Measurements from ENCODE around the gene KRCC1. TPM values are rescaled to one million over a fixed set of nuclear protein-coding genes. Genes with fewer than 3 reads are reported as not detected.

The KRCC1 gene
- total and polyA plus RNA-seq, 10 donors, result 20.4 to 42.3 (median 27.8) TPM

DNA sequence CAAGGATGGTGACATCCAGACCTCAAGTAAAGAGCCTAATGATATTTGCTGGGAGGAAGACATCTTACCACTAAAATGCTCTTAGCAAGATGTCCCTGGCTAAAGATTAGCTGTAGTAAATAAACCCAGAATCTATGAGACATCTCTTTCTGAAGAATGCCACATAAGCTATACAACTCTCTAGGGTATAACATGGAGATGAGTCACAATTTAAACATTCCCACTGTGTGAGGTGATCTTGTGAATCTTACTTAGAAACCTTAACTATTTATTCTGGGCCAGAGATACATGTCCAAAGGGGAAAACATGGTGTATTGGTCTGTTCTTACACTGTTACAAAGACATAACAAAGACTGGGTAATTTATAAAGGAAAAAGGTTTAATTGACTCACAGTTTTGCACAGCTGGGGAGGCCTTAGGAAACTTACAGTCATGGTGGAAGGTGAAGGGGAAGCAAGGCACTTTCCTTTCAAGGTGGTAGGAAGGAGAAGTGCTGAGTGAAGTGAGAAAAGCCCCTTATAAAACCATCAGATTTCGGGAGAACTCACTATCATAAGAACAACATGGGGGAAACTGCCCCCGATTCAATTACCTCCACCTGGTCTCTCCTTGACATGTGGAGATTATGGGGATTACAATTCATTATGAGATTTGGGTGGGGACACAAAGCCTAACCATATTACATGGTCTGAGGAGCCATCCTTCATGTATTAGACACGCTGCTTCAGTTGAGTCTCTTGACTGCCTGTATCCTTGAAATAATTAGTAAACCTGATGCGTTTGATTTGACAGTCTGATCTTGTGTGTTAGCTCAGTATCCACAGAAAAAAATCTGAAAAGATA, 17.1 kb downstream of the KRCC1 start:
- 93 to 100% (median 97%) methylated on average over 4 of the region's 4 CpGs for WGBS, 5 donors
- no peak overlapping the region for H3K4me3 ChIP-seq
- H3K27ac ChIP-seq, result no peak overlapping the region
- H3K4me1 ChIP-seq, result peaks cover 0 to 38% (median 6%) of the 10 kb centered on the region in 6 donors
- intact Hi-C loops (cut with DNase I; ENCODE audit: low total_unique reads), result no loop called here
- H3K36me3 ChIP-seq, result peaks cover 0 to 35% (median 10%) of the 10 kb centered on the region in 6 donors
- H3K27me3 ChIP-seq (replicated peaks in 1 of 7), result no peaks in the 10 kb centered on the region
- TF ChIP-seq POLR2A (IDR thresholded peaks at IDR 0.05) (no peak), POLR2AphosphoS5 (IDR thresholded peaks at IDR 0.05) (no peak)
- TF ChIP-seq, protein P1, sequence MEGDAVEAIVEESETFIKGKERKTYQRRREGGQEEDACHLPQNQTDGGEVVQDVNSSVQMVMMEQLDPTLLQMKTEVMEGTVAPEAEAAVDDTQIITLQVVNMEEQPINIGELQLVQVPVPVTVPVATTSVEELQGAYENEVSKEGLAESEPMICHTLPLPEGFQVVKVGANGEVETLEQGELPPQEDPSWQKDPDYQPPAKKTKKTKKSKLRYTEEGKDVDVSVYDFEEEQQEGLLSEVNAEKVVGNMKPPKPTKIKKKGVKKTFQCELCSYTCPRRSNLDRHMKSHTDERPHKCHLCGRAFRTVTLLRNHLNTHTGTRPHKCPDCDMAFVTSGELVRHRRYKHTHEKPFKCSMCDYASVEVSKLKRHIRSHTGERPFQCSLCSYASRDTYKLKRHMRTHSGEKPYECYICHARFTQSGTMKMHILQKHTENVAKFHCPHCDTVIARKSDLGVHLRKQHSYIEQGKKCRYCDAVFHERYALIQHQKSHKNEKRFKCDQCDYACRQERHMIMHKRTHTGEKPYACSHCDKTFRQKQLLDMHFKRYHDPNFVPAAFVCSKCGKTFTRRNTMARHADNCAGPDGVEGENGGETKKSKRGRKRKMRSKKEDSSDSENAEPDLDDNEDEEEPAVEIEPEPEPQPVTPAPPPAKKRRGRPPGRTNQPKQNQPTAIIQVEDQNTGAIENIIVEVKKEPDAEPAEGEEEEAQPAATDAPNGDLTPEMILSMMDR (IDR thresholded peaks at IDR 0.05 in 8 of 11, conservative IDR thresholded peaks at IDR 0.05 in 3 of 11), result no peak
- no peaks in the 10 kb centered on the region for H3K9me3 ChIP-seq
- DNase-seq, result no peak

DNA sequence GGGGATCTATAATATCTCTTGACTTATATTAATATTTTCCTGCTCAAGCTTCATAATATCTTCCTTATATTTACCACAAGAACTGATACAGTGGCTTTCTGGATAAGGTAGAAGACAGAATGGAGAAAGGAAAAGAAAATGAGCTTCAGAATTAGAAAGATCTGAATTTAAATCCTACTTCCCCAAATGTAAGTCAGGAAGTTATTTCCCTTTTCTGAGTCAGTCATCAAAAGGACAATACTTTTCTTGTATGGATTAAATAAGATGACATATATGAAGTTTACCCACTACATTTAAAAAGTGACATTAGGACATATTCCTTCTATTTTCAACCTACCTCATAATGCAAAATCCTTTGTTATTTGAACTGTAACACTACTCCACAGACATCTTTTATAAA, 19.0 kb downstream of the KRCC1 start:
- Histone ChIP-seq H3K4me1 (peaks cover 0 to 27% (median 6%) of the 10 kb centered on the region in 6 donors), H3K9me3 (no peaks in the 10 kb centered on the region), H3K27me3 (replicated peaks in 1 of 7) (no peaks in the 10 kb centered on the region), H3K27ac (no peak overlapping the region), H3K4me3 (no peak overlapping the region), H3K36me3 (peaks cover 0 to 53% (median 21%) of the 10 kb centered on the region in 6 donors)
- intact Hi-C loops (cut with DNase I; ENCODE audit: low total_unique reads), result no loop called here
- DNase-seq, result no peak
- TF ChIP-seq, protein P1 (IDR thresholded peaks at IDR 0.05 in 8 of 11, conservative IDR thresholded peaks at IDR 0.05 in 3 of 11), result no peak
- TF ChIP-seq POLR2AphosphoS5 (IDR thresholded peaks at IDR 0.05), result no peak
- no peak for TF ChIP-seq POLR2A (IDR thresholded peaks at IDR 0.05)

DNA sequence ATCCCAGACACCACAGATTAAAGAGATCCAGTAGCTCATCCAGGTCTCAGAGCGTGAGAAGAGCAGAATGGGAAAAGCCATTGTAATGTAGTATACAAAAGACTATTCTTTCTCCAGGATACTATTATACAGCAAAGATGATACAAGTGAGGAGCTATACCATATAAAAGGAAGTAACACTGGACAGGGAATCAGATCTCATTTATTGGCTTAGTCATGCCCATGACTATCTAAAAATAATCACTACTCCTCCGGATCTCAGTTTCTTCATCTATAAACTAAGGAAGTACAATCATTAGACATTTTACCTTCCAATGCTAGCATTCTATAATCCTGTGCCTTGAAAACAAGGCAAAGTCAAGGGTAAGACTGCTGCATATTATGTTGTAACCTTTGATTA, 19.4 kb downstream of the KRCC1 start:
- TF ChIP-seq POLR2A (IDR thresholded peaks at IDR 0.05) (no peak), POLR2AphosphoS5 (IDR thresholded peaks at IDR 0.05) (no peak)
- TF ChIP-seq, protein P1 (IDR thresholded peaks at IDR 0.05 in 8 of 11, conservative IDR thresholded peaks at IDR 0.05 in 3 of 11), result no peak
- no peak overlapping the region for H3K27ac ChIP-seq
- intact Hi-C loops (cut with DNase I; ENCODE audit: low total_unique reads), result no loop called here
- WGBS, 5 donors, result 74 to 90% (median 78%) methylated on average over 2 of the region's 2 CpGs
- H3K36me3 ChIP-seq, result peaks cover 0 to 57% (median 24%) of the 10 kb centered on the region in 6 donors
- no peak overlapping the region for H3K4me3 ChIP-seq
- no peaks in the 10 kb centered on the region for H3K27me3 ChIP-seq (replicated peaks in 1 of 7)
- DNase-seq, result no peak
- H3K4me1 ChIP-seq, result peaks cover 0 to 23% (median 6%) of the 10 kb centered on the region in 6 donors
- H3K9me3 ChIP-seq, result no peaks in the 10 kb centered on the region

DNA sequence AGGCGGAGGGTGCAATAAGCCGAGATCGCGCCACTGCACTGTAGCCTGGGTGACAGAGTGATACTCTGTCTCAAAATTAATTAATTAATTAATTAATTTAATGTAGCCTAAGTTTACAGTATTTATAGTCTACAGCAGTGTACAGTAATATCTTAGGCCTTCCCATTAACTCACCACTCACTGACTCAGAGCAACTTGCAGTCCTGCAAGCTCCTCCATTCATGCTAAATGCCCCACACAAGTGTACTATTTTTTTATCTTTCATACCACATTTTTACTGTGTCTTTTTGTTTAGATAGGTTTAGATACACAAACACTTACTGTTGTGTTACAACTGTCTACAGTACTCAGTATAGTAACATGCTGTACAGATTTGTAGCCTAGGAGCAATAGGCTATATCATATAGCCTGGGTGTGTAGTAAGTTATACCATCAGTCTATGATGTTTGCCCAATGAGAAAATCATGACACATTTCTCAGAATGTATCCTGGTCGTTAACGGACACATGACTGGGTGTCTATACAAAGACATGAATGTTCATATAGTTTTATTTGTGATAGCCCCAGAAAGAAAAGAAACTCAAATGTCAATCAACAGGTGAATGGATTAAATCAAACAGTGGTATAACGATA, 23.4 kb downstream of the KRCC1 start:
- Histone ChIP-seq H3K27ac (no peak overlapping the region), H3K9me3 (no peaks in the 10 kb centered on the region), H3K27me3 (replicated peaks in 1 of 7) (no peaks in the 10 kb centered on the region), H3K4me3 (no peak overlapping the region), H3K4me1 (peaks cover 0 to 26% (median 6%) of the 10 kb centered on the region in 6 donors), H3K36me3 (peaks cover 0 to 90% (median 48%) of the 10 kb centered on the region in 6 donors)
- 88 to 99% (median 97%) methylated on average over 7 of the region's 7 CpGs for WGBS, 5 donors
- TF ChIP-seq POLR2A (IDR thresholded peaks at IDR 0.05), result no peak
- no peak for TF ChIP-seq POLR2AphosphoS5 (IDR thresholded peaks at IDR 0.05)
- TF ChIP-seq, protein P1 (IDR thresholded peaks at IDR 0.05 in 8 of 11, conservative IDR thresholded peaks at IDR 0.05 in 3 of 11), result no peak
- intact Hi-C loops (cut with DNase I; ENCODE audit: low total_unique reads), result no loop called here
- no peak for DNase-seq
